ENCODE measurements around the gene RINT1.

Gene RINT1

DNA sequence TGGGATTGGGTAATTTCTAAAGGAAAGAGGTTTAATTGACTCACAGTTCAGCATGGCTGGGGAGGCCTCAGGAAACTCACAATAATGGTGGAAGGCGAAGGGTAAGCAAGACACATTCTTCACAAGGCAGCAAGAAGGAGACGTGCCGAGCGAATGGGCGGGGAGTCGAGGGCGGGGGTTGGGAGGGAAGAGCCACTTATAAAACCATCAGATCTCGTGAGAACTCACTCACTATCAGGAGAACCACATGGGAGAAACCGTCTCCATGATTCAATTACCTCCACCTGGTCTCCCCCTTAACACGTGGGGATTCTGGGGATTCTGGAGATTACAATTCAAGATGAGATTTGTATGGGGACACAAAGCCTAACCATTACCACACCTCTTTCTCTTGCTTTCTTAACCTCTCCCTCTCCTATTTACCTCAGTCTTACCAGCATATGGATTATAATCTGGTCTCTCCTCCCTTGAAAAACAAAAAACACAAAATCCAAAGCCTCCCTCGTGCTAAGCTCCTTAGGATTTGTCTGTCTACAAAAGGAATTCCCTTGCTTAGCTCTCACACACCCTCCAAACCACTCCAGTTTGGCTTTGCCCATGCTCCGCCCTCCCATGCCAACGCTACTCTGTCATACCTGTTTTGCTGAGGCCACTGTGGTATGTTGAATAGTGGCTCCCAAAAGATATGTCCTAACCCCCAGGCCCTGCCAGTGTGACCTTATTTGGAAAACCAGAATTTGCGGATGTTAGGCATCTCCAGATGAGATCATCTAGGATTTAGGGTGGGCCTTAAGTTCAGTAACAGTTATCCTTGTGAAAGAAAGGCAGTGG, 68.9 kb downstream of the RINT1 start:
- DNase-seq (ENCODE audit: extremely low read depth, low read depth), result no peak
- TF ChIP-seq, protein P1, sequence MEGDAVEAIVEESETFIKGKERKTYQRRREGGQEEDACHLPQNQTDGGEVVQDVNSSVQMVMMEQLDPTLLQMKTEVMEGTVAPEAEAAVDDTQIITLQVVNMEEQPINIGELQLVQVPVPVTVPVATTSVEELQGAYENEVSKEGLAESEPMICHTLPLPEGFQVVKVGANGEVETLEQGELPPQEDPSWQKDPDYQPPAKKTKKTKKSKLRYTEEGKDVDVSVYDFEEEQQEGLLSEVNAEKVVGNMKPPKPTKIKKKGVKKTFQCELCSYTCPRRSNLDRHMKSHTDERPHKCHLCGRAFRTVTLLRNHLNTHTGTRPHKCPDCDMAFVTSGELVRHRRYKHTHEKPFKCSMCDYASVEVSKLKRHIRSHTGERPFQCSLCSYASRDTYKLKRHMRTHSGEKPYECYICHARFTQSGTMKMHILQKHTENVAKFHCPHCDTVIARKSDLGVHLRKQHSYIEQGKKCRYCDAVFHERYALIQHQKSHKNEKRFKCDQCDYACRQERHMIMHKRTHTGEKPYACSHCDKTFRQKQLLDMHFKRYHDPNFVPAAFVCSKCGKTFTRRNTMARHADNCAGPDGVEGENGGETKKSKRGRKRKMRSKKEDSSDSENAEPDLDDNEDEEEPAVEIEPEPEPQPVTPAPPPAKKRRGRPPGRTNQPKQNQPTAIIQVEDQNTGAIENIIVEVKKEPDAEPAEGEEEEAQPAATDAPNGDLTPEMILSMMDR (IDR thresholded peaks at IDR 0.05; ENCODE audit: low read depth, low read length), result no peak

DNA sequence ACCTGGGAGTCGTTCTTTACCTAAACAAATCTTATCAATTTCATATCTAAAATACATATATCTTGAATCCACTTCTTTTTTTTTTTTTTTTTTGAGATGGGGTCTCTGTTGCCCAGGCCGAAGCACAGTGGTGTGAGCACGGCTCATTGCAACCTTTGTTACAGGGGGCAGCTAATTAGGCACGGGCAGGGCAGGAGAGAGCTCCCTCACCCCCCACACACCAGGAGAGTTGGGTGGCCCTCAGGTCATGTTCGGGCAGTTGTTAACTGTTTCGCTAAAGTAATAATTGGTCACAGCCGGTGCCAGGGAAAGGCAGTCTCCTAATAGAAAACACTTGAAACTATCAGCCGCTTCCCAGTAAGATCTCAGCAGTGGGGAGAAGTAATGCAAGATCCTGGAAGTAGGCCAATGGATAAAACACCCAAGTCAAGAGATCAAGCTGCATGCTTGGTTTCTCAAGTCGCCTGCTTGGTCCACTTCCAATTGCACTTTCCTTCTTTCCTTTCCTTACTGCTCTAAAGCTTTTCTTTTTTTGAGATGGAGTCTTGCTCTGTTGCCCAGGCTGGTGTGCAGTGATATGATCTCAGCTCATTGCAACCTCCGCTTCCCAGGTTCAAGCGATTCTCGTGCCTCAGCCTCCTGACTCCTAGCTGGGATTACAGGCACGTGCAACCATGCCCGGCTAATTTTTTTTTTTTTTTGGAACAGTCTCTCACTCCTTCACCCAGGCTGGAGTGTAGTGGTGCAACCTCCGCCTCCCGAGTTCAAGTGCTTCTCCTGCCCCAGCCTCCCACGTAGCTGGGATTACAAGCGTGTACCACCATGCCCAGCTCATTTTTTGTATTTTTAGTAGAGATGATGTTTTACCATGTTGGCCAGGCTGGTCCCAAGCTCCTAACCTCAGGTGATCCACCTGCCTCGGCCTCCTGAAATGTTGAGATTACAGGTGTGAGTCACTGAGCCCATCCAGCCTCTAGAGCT, 70.6 kb downstream of the RINT1 start:
- TF ChIP-seq, protein P1 (IDR thresholded peaks at IDR 0.05; ENCODE audit: low read depth, low read length), result no peak
- peak; percentile 80 for DNase-seq (ENCODE audit: extremely low read depth, low read depth)

DNA sequence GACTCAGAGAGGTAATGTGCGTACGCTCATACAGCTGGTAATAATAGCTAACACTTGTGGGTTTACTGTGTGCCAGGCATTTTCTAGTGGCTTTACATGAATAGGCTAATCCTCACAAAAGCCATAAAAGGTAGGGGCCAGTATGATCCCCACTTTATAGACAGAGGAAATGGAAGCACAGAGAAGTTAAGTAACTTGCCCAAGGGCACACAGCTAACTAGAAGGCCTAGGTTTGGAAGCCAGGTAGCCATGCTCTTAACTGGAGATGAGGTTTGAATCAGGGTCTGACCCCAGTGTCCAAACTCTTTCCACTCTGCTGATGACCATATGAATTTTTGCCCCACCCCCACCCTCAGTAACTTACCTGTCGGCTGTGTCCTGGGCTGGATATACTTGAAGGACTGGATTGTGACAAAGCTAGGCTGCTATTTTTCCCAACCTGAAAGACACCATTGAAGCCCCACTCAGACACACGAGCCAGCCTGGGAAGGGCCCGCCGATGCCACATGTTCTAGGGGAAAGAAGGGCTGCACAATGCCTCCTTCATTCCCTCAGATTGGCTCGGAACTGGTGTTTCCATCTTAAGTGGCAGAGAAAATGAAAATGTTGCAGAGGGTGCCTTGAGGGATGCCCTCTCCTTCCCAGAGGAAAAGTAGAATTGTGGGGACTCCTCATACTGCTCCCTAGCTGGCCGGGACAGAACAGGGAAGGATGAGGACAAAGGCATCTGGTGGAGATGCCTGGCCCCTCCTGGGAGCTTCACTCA, 78.3 kb downstream of the RINT1 start:
- no peak for DNase-seq (ENCODE audit: extremely low read depth, low read depth)
- TF ChIP-seq, protein P1 (IDR thresholded peaks at IDR 0.05; ENCODE audit: low read depth, low read length), result no peak

DNA sequence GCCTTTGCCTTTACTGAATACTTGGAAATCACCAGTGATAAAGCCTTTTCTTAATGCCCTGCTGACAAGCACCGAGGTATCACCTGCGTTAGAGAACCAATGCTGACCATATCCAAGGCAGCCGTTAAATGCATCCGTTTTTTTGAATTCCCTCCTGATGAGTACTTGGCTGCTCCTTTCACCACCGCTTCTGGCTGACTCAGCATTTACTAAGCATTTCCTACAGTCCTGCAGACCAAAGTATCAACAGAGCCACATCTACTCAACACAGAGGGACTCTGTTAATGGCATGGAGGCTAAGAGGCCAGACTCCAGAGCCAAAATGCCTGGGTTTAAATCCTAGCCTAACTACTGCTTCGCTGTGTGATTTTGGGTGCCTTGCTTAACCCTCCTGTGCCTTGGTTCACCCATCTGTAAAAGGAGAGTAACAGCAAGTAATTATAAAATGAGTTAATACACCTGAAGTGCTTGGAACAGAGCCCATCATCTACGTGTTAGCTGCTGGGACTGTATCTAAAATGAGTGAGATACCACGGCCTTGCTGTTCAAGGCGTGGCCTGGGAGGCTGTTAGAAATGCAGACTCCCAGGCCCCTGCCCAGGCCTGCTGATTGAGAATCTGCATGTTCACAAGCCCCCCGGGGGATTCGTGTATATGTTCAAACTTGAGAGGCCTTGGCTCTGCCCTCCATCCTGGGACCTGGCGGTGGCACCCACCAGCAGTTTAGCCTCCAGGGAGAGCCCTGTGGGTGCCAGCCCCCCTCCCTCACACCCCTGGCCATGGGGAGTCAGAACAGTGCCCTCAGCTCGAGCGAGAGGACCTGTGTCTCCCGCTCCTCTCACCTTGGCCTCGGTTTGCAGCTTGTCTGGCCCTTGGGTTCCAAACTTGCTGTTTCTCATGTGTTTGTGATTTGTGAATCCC, 80.1 kb downstream of the RINT1 start:
- TF ChIP-seq, protein P1 (IDR thresholded peaks at IDR 0.05; ENCODE audit: low read depth, low read length), result no peak
- no peak for DNase-seq (ENCODE audit: extremely low read depth, low read depth)

DNA sequence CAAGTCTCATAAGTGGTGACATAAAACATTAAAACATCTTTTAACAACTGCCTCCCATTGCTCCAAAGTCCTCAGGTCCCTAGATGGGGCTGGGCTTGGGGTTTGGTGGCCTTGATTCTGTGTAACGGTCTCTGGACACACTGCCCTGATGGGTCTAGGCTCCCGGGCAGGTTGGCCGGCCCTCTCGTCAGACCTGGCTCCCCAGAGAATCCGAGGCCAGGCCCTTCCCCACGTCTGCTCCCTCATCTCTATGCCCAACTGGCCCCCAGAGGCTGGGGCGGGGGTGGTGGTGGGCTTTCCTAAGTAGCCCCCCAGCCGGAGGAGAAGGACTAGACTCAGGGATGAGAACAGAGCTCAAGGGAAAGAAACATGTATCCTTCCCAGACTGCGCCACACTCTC, 80.8 kb downstream of the RINT1 start:
- TF ChIP-seq, protein P1 (IDR thresholded peaks at IDR 0.05; ENCODE audit: low read depth, low read length), result no peak
- no peak for DNase-seq (ENCODE audit: extremely low read depth, low read depth)

DNA sequence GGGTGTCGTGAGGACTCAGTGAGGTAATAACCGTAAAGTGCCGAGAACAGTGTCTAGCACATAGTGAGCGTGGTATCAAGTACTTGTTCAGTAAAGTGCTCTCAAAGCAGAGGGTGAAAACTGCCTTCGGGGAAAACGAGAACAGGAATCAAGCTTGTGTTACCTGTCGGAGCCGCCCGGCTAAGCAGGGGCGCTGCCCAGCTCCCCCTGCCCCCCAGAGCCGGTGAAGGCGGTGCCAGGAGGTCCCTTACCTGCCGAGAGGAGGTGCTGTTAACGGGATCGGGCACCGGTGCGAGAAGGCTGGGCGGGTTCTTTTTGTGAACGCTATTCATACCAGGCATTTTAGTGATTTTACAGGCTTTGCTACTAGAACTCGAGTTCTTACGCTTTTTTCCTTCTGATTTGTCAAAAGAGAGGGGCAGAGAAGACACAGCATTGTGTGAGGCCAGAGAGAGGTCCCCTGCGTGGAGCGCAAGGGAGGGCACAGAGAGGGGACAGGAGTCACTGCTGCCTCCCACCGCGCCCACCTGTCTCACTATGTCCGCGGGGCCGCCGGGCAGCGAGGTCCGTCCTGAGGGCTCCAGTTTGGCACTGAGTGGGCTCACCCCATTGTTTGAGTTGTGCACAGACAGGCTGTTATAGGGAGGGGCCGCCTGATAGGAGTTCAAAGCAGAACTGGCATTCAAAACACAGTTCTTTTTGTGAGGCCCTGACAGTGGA, 81.8 kb downstream of the RINT1 start:
- TF ChIP-seq, protein P1 (IDR thresholded peaks at IDR 0.05; ENCODE audit: low read depth, low read length), result no peak
- no peak for DNase-seq (ENCODE audit: extremely low read depth, low read depth)

Measured in AG09319 (cell line).